Mesothelial cell of epicardium (in vitro differentiated cells): ENCODE data around the gene FLYWCH2. TPM values are rescaled to one million over a fixed set of nuclear protein-coding genes. Genes with fewer than 3 reads are reported as not detected.

ENCODE experiments used
- DNase-seq, 2 experiments: peaks; one replicate each; pipeline ENCODE4 v3.0.0; 2021; ENCODE audit warnings: low spot score in 2 of 2; ENCODE audit not compliant: unreplicated experiment in 2 of 2
- H3K27ac Mint-ChIP-seq: 2 replicates; pipeline ENCODE4 v1.8.0; 2021; ENCODE audit warnings: mixed read lengths
- H3K27me3 Mint-ChIP-seq: 2 replicates; pipeline ENCODE4 v1.8.0; 2021; ENCODE audit warnings: low read depth, mixed read lengths
- H3K36me3 Mint-ChIP-seq: 2 replicates; pipeline ENCODE4 v1.8.0; 2021; ENCODE audit warnings: mixed read lengths
- H3K4me1 Mint-ChIP-seq: 2 replicates; pipeline ENCODE4 v1.8.0; 2021; ENCODE audit warnings: mixed read lengths
- H3K4me3 Mint-ChIP-seq: 2 replicates; pipeline ENCODE4 v1.8.0; 2021; ENCODE audit warnings: mild to moderate bottlenecking, moderate library complexity, mixed read lengths
- H3K9me3 Mint-ChIP-seq: 2 replicates; pipeline ENCODE4 v1.8.0; 2021; ENCODE audit warnings: mixed read lengths
- total RNA-seq: library from RNA; stranded (reverse); gene quantifications from 3 replicates; pipeline ENCODE4 v1.2.1, GENCODE V29; 2021
- TF ChIP-seq, protein P1 (sequence below): fragments of 200-600 bp; sonication (generic); IDR thresholded peaks from one replicate; pipeline ENCODE4 v1.5.0; 2021; ENCODE audit warnings: antibody characterized with exemption; ENCODE audit not compliant: unreplicated experiment

FLYWCH2 gene
- total RNA-seq, 1 donor from 2014 or later, result 28.6 TPM

DNA sequence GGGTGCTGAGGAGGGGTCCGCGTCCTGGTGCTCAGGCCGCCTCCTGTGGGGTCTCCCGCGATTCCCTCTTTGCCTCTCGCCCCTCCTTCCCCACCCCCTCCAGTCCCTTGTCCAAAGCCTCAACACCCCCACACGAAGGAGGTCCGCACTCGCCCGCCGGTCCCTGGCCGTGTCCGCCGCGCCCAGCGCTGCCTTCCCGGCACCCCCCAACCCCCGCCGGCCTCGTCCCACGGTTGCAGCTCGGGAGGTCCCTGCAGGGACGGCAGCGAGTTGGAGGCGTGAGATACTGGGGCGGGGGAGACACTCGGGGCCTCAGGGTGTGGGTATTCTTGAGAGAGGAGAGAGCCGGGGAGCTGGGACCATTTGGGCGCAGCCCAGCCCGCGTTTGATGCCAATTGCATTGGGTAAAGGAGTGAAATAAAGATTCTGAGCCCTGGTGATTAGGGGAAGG is 468 bp downstream of the FLYWCH2 start:
- H3K9me3 Mint-ChIP-seq, result peaks cover 5% of the 10 kb centered on the region
- peaks cover 6% of the 10 kb centered on the region for H3K27me3 Mint-ChIP-seq
- peak overlapping the region; percentile 88 for H3K4me3 Mint-ChIP-seq
- TF ChIP-seq, protein P1, sequence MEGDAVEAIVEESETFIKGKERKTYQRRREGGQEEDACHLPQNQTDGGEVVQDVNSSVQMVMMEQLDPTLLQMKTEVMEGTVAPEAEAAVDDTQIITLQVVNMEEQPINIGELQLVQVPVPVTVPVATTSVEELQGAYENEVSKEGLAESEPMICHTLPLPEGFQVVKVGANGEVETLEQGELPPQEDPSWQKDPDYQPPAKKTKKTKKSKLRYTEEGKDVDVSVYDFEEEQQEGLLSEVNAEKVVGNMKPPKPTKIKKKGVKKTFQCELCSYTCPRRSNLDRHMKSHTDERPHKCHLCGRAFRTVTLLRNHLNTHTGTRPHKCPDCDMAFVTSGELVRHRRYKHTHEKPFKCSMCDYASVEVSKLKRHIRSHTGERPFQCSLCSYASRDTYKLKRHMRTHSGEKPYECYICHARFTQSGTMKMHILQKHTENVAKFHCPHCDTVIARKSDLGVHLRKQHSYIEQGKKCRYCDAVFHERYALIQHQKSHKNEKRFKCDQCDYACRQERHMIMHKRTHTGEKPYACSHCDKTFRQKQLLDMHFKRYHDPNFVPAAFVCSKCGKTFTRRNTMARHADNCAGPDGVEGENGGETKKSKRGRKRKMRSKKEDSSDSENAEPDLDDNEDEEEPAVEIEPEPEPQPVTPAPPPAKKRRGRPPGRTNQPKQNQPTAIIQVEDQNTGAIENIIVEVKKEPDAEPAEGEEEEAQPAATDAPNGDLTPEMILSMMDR, result no peak
- H3K4me1 Mint-ChIP-seq, result peaks cover 8% of the 10 kb centered on the region
- peaks cover 8% of the 10 kb centered on the region for H3K36me3 Mint-ChIP-seq
- peak in 1 of 2 experiments; percentile 56 for DNase-seq
- peak overlapping the region; percentile 79 for H3K27ac Mint-ChIP-seq

DNA sequence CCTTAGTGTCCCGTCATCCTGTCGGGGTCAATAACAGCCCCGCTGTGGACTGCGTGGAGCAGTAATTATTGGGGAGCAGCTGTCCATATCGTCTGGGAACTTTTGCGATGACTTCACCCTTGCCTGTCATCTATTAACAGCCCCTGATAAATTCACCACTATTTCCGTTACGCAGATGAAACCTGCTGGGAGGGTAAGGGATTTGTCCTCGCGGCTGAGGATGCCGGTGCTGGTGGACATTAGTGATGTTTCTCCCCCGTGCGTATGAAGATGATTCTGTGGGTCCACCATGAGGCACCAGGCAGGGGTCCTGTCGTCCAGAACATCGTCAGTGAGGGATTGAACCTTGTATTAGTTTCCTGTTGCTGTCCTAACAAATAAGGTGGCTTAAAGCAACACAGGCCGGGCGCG is 1.0 kb downstream of the FLYWCH2 start:
- H3K9me3 Mint-ChIP-seq, result peaks cover 5% of the 10 kb centered on the region
- DNase-seq, result no peak
- TF ChIP-seq, protein P1, result no peak

DNA sequence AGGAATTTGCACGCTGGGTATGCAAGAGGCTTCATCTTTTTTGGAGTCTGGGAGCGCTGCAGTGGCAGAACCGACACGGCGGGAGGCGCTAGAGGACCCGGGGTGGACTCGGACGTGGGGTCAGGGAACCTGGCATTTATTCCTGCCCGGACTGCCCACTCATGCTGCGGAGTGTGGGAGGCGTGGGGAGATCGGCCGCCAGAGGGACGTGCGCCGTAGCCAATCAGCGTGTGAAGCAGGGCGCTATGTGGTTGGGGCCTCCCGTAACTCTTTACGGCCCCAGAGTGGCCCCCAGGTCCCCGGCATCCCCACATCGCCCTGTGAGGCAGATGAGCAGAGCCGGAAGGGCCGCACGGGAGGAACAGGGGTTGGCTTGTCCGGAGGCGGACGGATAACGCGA is 11.2 kb downstream of the FLYWCH2 start:
- Mint-ChIP-seq H3K4me3 (no peak overlapping the region), H3K36me3 (no peaks in the 10 kb centered on the region), H3K27me3 (no peaks in the 10 kb centered on the region), H3K27ac (no peak overlapping the region), H3K9me3 (no peaks in the 10 kb centered on the region), H3K4me1 (peaks cover 6% of the 10 kb centered on the region)
- TF ChIP-seq, protein P1, result no peak
- DNase-seq, result no peak

More for the DNA sequence above, 1.0 kb downstream of the FLYWCH2 start:
- Mint-ChIP-seq H3K36me3 (peaks cover 10% of the 10 kb centered on the region), H3K4me1 (peaks cover 8% of the 10 kb centered on the region), H3K27ac (peak overlapping the region; percentile 79), H3K27me3 (peaks cover 6% of the 10 kb centered on the region), H3K4me3 (peak overlapping the region; percentile 88)

DNA sequence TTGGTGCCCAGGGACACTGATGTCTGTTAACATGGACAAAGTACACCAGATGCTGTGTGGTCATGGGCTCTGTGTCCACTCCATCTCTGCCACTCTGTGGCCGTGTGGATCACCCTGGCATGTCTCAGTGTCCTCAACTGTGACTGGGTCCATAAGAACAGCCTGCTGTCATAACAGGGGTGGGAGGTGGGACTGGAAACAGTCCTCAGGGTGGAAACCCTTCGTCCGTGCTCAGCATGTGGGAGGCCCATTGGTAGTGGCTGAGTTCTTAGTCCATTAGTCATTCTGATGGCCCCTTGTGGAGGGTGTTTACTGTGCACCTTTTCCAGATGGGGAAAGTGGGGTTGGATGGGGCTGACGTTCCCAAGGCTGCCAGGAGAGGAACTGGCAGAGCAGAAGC is 12.8 kb downstream of the FLYWCH2 start:
- H3K27ac Mint-ChIP-seq, result no peak overlapping the region
- no peaks in the 10 kb centered on the region for H3K27me3 Mint-ChIP-seq
- H3K4me1 Mint-ChIP-seq, result peaks cover 3% of the 10 kb centered on the region
- no peak overlapping the region for H3K4me3 Mint-ChIP-seq
- no peaks in the 10 kb centered on the region for H3K36me3 Mint-ChIP-seq
- DNase-seq, result no peak
- TF ChIP-seq, protein P1, result no peak
- H3K9me3 Mint-ChIP-seq, result no peaks in the 10 kb centered on the region

DNA sequence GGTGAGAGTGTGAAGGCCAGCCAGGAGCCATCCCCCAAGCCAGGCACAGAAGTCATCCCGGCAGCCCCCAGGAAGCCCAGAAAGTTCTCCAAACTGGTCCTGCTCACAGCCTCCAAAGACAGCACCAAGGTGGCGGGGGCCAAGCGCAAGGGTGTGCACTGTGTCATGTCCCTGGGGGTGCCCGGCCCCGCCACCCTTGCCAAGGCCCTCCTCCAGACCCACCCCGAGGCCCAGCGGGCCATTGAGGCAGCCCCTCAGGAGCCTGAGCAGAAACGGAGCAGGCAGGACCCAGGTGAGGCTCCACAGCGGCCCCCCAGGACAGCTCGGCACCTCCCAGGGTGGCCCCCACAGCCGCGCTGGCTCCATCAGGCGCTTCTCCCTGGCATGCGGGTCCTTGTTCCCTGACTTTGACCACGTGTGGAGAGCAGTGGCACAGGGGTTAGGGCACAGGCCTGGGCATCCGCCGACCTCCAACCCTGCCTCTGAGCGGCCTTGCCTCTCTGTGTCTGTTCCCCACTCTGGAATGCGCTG is 13.5 kb downstream of the FLYWCH2 start:
- no peaks in the 10 kb centered on the region for H3K36me3 Mint-ChIP-seq
- no peaks in the 10 kb centered on the region for H3K27me3 Mint-ChIP-seq

More for the DNA sequence above, 13.5 kb downstream of the FLYWCH2 start:
- Mint-ChIP-seq H3K27ac (no peak overlapping the region), H3K9me3 (no peaks in the 10 kb centered on the region), H3K4me1 (no peaks in the 10 kb centered on the region), H3K4me3 (no peak overlapping the region)
- no peak for DNase-seq
- TF ChIP-seq, protein P1, result no peak
